HK-2 (cell line): ENCODE results near the gene TLN1.

Experiments used
- DNase-seq: peaks from one replicate; pipeline ENCODE4 v3.0.0-alpha.2; 2018; ENCODE audit not compliant: unreplicated experiment

TLN1 gene

GRCh38 chr9:35729700-35730485 lies 2.1 kb downstream of the TLN1 start:
- DNase-seq, result peak; percentile 55

- DNase-seq, result no peak
These were observed 2.9 kb downstream of the TLN1 start for GRCh38 chr9:35729101-35729500.

- DNase-seq, result peak; percentile 63
These were observed 3.7 kb downstream of the TLN1 start for GRCh38 chr9:35728041-35728971.

- DNase-seq, result no peak
These were observed 4.3 kb downstream of the TLN1 start for GRCh38 chr9:35727676-35728040.

- no peak for DNase-seq
These were observed 5.1 kb downstream of the TLN1 start for GRCh38 chr9:35726931-35727330.

- no peak for DNase-seq
These were observed 6.6 kb downstream of the TLN1 start for GRCh38 chr9:35725362-35725761.

- DNase-seq, result no peak
These were observed 8.1 kb downstream of the TLN1 start for GRCh38 chr9:35723908-35724307.

GRCh38 chr9:35723426-35723825 lies 8.6 kb downstream of the TLN1 start:
- DNase-seq, result no peak

GRCh38 chr9:35719546-35719945 lies 12.4 kb downstream of the TLN1 start:
- no peak for DNase-seq

- no peak for DNase-seq
These were observed 13.1 kb downstream of the TLN1 start for GRCh38 chr9:35718721-35719511.

- no peak for DNase-seq
These were observed 14.7 kb downstream of the TLN1 start for GRCh38 chr9:35717132-35717870.

GRCh38 chr9:35716230-35716629 lies 15.8 kb downstream of the TLN1 start:
- DNase-seq, result no peak

GRCh38 chr9:35714579-35715252 lies 17.3 kb downstream of the TLN1 start:
- DNase-seq, result no peak

GRCh38 chr9:35714123-35714522 lies 17.9 kb downstream of the TLN1 start:
- DNase-seq, result no peak

GRCh38 chr9:35713578-35713977 lies 18.4 kb downstream of the TLN1 start:
- DNase-seq, result no peak

- no peak for DNase-seq
These were observed 19.1 kb downstream of the TLN1 start for GRCh38 chr9:35712762-35713400.

GRCh38 chr9:35711501-35712428 lies 20.2 kb downstream of the TLN1 start:
- DNase-seq, result no peak

GRCh38 chr9:35710818-35711500 lies 21.0 kb downstream of the TLN1 start:
- DNase-seq, result no peak

- DNase-seq, result no peak
These were observed 23.8 kb downstream of the TLN1 start for GRCh38 chr9:35708146-35708545.
